Panc1 (cell line): ENCODE results near the gene MLANA. TPM values are rescaled to one million over a fixed set of nuclear protein-coding genes. Genes with fewer than 3 reads are reported as not detected.
"Not testable (repeated sequence)": the region's sequence is repeated elsewhere in the genome, so short reads cannot be mapped to it uniquely, and the experiment has no call there.

Source experiments
- ATAC-seq: fragments of 200-7000 bp; cut with Tn5 transposase; 2 replicates; pipeline ENCODE4 v1.9.1; 2020; ENCODE audit warnings: mild to moderate bottlenecking, moderate library complexity
- BruUV-seq: library from RNA; stranded (reverse); fragments of 400-500 nt; replicated peaks from 2 replicates; lab custom pipeline; 2021; lab: Mats Ljungman, UMichigan
- CTCF ChIA-PET: fragments of 300-600 bp; sonication (Branson Sonifier 250); formaldehyde crosslinking; loops from one replicate; lab custom pipeline; 2022; ENCODE audit warnings: antibody characterized with exemption; lab: Charles Lee
- POLR2A ChIA-PET: fragments of 300-600 bp; sonication (Branson Sonifier 250); formaldehyde crosslinking; loops from one replicate; lab custom pipeline; 2022; ENCODE audit warnings: antibody characterized with exemption; lab: Charles Lee
- DNase-seq: peaks from one replicate; pipeline ENCODE4 v3.0.0-alpha.2; 2010; ENCODE audit warnings: low read depth, low spot score
- H3K27ac ChIP-seq: 2 replicates; pipeline ENCODE4 v1.5.1; 2011; ENCODE audit warnings: mild to moderate bottlenecking, low read length, inconsistent platforms
- H3K27me3 ChIP-seq: fragments of 200-500 bp; sonication (Bioruptor generic); 2 replicates; pipeline ENCODE4 v1.6.0; 2014; ENCODE audit warnings: low read length, inconsistent platforms; ENCODE audit not compliant: control insufficient read depth, insufficient read depth
- H3K36me3 ChIP-seq: fragments of 200-500 bp; sonication (Bioruptor generic); 2 replicates; pipeline ENCODE4 v1.5.1; 2014; ENCODE audit warnings: inconsistent platforms, mild to moderate bottlenecking, low read length, moderate library complexity; ENCODE audit not compliant: control insufficient read depth, insufficient read depth
- H3K4me1 ChIP-seq: 2 replicates; pipeline ENCODE4 v1.5.1; 2011; ENCODE audit warnings: inconsistent platforms, mild to moderate bottlenecking, low read length, moderate library complexity; ENCODE audit not compliant: control insufficient read depth, insufficient read depth
- H3K4me3 ChIP-seq, 2 experiments: 2 replicates each; pipeline ENCODE4 v1.5.1; 2011 to 2012; ENCODE audit warnings: low read depth in 2 of 2, low read length in 2 of 2, mild to moderate bottlenecking in 2 of 2, inconsistent platforms in 1 of 2, moderate library complexity in 1 of 2
- H3K9me3 ChIP-seq: fragments of 200-500 bp; sonication (Bioruptor generic); 2 replicates; pipeline ENCODE4 v1.5.1; 2014; ENCODE audit warnings: low read depth, mild to moderate bottlenecking, inconsistent platforms, low read length, moderate library complexity; ENCODE audit not compliant: control insufficient read depth, insufficient read depth
- POLR2AphosphoS5 ChIP-seq: IDR thresholded peaks from 2 replicates; pipeline ENCODE4 v1.6.1; 2012; ENCODE audit warnings: mild to moderate bottlenecking, low read depth, low read length, moderate library complexity
- SIN3A ChIP-seq: IDR thresholded peaks from 2 replicates; pipeline ENCODE4 v1.6.1; 2012; ENCODE audit warnings: low read depth, mild to moderate bottlenecking, low read length, moderate library complexity, borderline replicate concordance; ENCODE audit not compliant: insufficient read depth
- TCF7L2 ChIP-seq: IDR thresholded peaks from 2 replicates; pipeline ENCODE4 v1.6.1; 2011; ENCODE audit warnings: mild to moderate bottlenecking, low read depth, low read length, inconsistent platforms
- in situ Hi-C: cut with HindIII; loops from 2 replicates; pipeline ENCODE4 v1.10.0; 2016; ENCODE audit warnings: low sequenced_read_pairs, low pct_unique_long_range_greater_than_20kb
- intact Hi-C: fragments of 100-400 bp; cut with micrococcal nuclease; formaldehyde crosslinking; loops from one replicate; pipeline ENCODE4 v1.10.0; 2022; ENCODE audit not compliant: unreplicated experiment
- total RNA-seq: library from RNA; stranded (reverse); gene quantifications from one replicate; pipeline ENCODE4 v1.2.1, GENCODE V29; 2021; ENCODE audit not compliant: unreplicated experiment
- TF ChIP-seq, protein P1 (sequence below), 2 experiments: IDR thresholded peaks; 2 replicates each; pipeline ENCODE4 v1.6.1; 2011 to 2012; ENCODE audit warnings: low read depth in 2 of 2, control low read depth in 1 of 2, low read length in 1 of 2, mild to moderate bottlenecking in 1 of 2, moderate library complexity in 1 of 2; ENCODE audit not compliant: insufficient read depth in 1 of 2
- TF ChIP-seq, protein P2 (sequence below): fragments of 450-650 bp; IDR thresholded peaks from 2 replicates; pipeline ENCODE4 v1.5.1; 2017; ENCODE audit warnings: mild to moderate bottlenecking

Gene MLANA
- total RNA-seq, 1 experiment from 2014 or later: not detected

DNA sequence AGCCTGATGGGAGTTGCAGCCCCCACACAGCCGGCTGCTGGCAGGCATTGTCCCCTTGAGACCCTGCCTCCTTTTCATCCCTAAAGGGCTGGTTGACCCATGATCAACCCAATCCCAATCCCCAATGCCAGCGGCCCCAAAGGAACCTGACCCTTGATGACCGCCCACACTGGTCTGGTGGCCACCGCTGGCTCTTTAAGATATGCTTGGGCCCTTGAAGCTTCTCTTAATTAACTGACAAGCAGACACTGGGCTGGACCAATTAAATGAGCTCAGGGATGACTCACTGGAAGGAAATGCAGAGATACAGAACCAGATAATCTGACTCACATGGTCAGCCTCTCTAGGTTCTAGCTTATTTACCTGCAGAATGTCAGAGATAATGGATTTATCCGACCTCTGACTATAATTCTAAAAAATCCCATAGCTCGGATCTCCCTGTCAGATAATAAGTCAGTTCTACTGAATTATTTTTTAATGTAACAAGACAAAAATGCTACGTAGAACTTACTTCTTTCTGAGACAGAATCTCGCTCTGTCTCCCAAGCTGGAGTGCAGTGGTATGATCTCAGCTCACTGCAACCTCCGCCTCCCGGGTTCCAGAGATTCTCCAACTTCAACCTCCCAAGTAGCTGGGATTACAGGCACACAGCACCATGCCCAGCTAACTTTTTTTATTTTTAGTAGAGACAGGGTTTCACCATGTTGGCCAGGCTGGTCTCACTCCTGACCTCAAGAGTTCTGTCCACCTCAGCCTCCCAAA lies 11.1 kb upstream of the MLANA start:
- intact Hi-C loops (no loop called here), in situ Hi-C loops (no loop called here)
- ChIA-PET CTCF (interaction anchor here (0.6 to 0.7 kb wide), 2 partner anchors 68 to 454 kb away, joined by 4 to 7 read pairs; no protein-coding TSS in a partner anchor), POLR2A (no interaction called here)
- Histone ChIP-seq H3K27ac (no peak overlapping the region), H3K36me3 (no peaks in the 10 kb centered on the region), H3K27me3 (no peaks in the 10 kb centered on the region), H3K4me3 (no peak overlapping the region), H3K4me1 (no peaks in the 10 kb centered on the region), H3K9me3 (no peaks in the 10 kb centered on the region)
- no peak for DNase-seq
- ATAC-seq: no peak
- BruUV-seq: no TSS peak
- TF ChIP-seq, protein P1, sequence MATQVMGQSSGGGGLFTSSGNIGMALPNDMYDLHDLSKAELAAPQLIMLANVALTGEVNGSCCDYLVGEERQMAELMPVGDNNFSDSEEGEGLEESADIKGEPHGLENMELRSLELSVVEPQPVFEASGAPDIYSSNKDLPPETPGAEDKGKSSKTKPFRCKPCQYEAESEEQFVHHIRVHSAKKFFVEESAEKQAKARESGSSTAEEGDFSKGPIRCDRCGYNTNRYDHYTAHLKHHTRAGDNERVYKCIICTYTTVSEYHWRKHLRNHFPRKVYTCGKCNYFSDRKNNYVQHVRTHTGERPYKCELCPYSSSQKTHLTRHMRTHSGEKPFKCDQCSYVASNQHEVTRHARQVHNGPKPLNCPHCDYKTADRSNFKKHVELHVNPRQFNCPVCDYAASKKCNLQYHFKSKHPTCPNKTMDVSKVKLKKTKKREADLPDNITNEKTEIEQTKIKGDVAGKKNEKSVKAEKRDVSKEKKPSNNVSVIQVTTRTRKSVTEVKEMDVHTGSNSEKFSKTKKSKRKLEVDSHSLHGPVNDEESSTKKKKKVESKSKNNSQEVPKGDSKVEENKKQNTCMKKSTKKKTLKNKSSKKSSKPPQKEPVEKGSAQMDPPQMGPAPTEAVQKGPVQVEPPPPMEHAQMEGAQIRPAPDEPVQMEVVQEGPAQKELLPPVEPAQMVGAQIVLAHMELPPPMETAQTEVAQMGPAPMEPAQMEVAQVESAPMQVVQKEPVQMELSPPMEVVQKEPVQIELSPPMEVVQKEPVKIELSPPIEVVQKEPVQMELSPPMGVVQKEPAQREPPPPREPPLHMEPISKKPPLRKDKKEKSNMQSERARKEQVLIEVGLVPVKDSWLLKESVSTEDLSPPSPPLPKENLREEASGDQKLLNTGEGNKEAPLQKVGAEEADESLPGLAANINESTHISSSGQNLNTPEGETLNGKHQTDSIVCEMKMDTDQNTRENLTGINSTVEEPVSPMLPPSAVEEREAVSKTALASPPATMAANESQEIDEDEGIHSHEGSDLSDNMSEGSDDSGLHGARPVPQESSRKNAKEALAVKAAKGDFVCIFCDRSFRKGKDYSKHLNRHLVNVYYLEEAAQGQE (IDR thresholded peaks at IDR 0.05; ENCODE audit: insufficient read depth in 1 of 2, low read depth in 2 of 2, low read length in 1 of 2): no peak
- TF ChIP-seq, protein P2, sequence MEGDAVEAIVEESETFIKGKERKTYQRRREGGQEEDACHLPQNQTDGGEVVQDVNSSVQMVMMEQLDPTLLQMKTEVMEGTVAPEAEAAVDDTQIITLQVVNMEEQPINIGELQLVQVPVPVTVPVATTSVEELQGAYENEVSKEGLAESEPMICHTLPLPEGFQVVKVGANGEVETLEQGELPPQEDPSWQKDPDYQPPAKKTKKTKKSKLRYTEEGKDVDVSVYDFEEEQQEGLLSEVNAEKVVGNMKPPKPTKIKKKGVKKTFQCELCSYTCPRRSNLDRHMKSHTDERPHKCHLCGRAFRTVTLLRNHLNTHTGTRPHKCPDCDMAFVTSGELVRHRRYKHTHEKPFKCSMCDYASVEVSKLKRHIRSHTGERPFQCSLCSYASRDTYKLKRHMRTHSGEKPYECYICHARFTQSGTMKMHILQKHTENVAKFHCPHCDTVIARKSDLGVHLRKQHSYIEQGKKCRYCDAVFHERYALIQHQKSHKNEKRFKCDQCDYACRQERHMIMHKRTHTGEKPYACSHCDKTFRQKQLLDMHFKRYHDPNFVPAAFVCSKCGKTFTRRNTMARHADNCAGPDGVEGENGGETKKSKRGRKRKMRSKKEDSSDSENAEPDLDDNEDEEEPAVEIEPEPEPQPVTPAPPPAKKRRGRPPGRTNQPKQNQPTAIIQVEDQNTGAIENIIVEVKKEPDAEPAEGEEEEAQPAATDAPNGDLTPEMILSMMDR: no peak
- TF ChIP-seq SIN3A (no peak), TCF7L2 (no peak), POLR2AphosphoS5 (no peak)

DNA sequence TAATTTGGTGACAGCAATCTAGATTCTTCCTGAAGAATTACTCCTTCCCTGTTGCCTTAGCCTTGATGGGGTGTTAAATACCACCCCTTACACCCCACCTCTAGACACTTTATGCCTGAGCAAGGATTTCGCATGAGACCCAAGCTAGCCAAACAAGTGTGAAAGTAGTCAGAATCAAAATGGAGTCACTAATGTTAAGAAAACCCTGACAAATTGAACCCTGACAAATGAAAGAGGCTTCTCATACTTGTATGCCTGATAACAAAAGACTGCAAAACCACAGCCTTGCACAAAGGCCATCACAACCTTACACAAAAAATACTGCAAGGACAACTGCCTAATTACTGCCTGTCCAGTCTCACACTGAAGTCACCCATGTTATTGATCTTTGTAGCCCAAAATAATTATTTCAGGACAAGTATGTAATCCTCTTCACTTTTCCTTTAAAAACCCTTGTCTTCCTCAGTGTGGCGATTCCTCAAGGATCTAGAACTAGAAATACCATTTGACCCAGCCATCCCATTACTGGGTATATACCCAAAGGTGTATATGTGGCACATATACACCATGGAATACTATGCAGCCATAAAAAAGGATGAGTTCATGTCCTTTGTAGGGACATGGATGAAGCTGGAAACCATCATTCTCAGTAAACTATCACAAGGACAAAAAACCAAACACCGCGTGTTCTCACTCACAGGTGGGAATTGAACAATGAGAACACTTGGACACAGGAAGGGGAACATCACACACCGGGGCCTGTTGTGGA lies 8.3 kb upstream of the MLANA start:
- H3K27me3 ChIP-seq, in situ Hi-C loops, BruUV-seq, ATAC-seq, CTCF ChIA-PET, DNase-seq, intact Hi-C loops, H3K9me3 ChIP-seq, H3K4me1 ChIP-seq, H3K36me3 ChIP-seq, H3K27ac ChIP-seq, H3K4me3 ChIP-seq: not testable (repeated sequence)
- POLR2A ChIA-PET: interaction anchor here (0.6 kb wide), 1 partner anchor 309 kb away, joined by 6 read pairs; no protein-coding TSS in a partner anchor
